Heart left ventricle (tissue), 16 donors: Measurements from ENCODE around the gene NTRK3. TPM values are rescaled to one million over a fixed set of nuclear protein-coding genes. Genes with fewer than 3 reads are reported as not detected.

Source experiments
- ATAC-seq, 4 donors: fragments of 200-7000 bp; cut with Tn5 transposase; one replicate each; pipeline ENCODE4 v1.9.1; 2020 to 2022; ENCODE audit warnings: moderate library complexity in 4 of 4, mild to moderate bottlenecking in 3 of 4, moderate number of reproducible peaks in 1 of 4
- DNase-seq, 5 donors: peaks; one replicate each; pipeline ENCODE4 v3.0.0-alpha.2; 2020
- H3K27ac ChIP-seq, 12 donors: fragments of 200-600 bp; sonication (generic) in 4 of 12; one replicate each; pipeline versions ENCODE4 v1.5.0 to v1.8.0; 2016 to 2022; ENCODE audit warnings: mild to moderate bottlenecking in 2 of 12
- H3K27me3 ChIP-seq, 9 donors: fragments of 200-600 bp; sonication (generic) in 2 of 9; one replicate each; pipeline versions ENCODE4 v1.5.1 to v1.8.0; 2016 to 2022; ENCODE audit warnings: mild to moderate bottlenecking in 3 of 9
- H3K36me3 ChIP-seq, 9 donors: fragments of 200-600 bp; sonication (generic) in 2 of 9; one replicate each; pipeline versions ENCODE4 v1.5.0 to v1.8.0; 2018 to 2022; ENCODE audit warnings: mild to moderate bottlenecking in 2 of 9
- H3K4me1 ChIP-seq, 12 donors: fragments of 200-600 bp; sonication (generic) in 4 of 12; one replicate each; pipeline versions ENCODE4 v1.5.0 to v1.8.0; 2016 to 2022; ENCODE audit warnings: mild to moderate bottlenecking in 3 of 12
- H3K4me3 ChIP-seq, 12 donors: fragments of 200-600 bp; sonication (generic) in 4 of 12; one replicate each; pipeline versions ENCODE4 v1.5.0 to v1.8.0; 2017 to 2022; ENCODE audit warnings: mild to moderate bottlenecking in 9 of 12, moderate library complexity in 4 of 12
- H3K9me3 ChIP-seq, 12 donors: fragments of 200-600 bp; sonication (generic) in 4 of 12; one replicate each; pipeline versions ENCODE4 v1.5.0 to v1.8.0; 2016 to 2022; ENCODE audit warnings: mild to moderate bottlenecking in 1 of 12
- POLR2A ChIP-seq, 2 donors: fragments of 450-650 bp; IDR thresholded peaks; one replicate each; pipeline ENCODE4 v1.6.1; 2017; ENCODE audit warnings: antibody characterized with exemption in 2 of 2, mild to moderate bottlenecking in 2 of 2, moderate library complexity in 2 of 2
- WGBS, 4 donors: extraction: QIAGEN DNeasy Blood & Tissue Kit in 2 of 4; methylation state at CpG; one replicate each; pipeline versions ENCODE4 v1.1.5 to v1.1.7; 2013 to 2018; 5-methylcytosine and 5-hydroxymethylcytosine counted together
- intact Hi-C, 10 donors: fragments of 100-400 bp; cut with DNase I; formaldehyde crosslinking; loops; one replicate each; pipeline versions ENCODE4 v1.11.1 to v1.14.2; 2022
- polyA plus RNA-seq, 2 donors: library from polyadenylated mRNA; stranded (reverse); fragments of 200-250 nt; gene quantifications; one replicate each; pipeline ENCODE4 v1.2.3, GENCODE V29; 2013
- total RNA-seq, 9 donors: library from RNA; depleted of rRNA in 2 of 9; stranded (reverse); fragments of >200 nt in 2 of 9; fragmentation: NEBNext Ultra II Directional in 3 of 9; extraction: Animal tissue kit (Norgen Biotek cat#: 25700) in 3 of 9; gene quantifications; one replicate each; pipeline versions ENCODE4 v1.1.0 to v1.2.4, GENCODE V29; 2016 to 2023
- TF ChIP-seq, protein P1 (sequence below), 12 donors: fragments of 200-600 bp; sonication (generic) in 4 of 12; IDR thresholded peaks; one replicate each; pipeline versions ENCODE4 v1.5.0 to v1.8.0; 2018 to 2022; ENCODE audit warnings: antibody characterized with exemption in 12 of 12, mild to moderate bottlenecking in 5 of 12
- donor health status: ischemic (EF 13 %, LVEDD 7.1; RV severe dilation, severe dysfunction).
- donor health status: healthy with polysubstance abuse.
- donor health status: DM: no; HTN: yes; CAD: no.
- donor health status: DM: no; HTN: no; CAD: no.
- donor health status: ischemic (EF 25% LVEDD 6.9; RV normal size, moderate dysfunction).
- donor health status: ischemic (EF 25% LVEDD 5.7; RV mildly dilated, moderate dysfunction).
- donor health status: healthy.
- donor health status: DM: yes; HTN: yes; CAD: no.
- donor health status: ischemic (EF 35%, LVEDD 5.7; RV mildly dilated, moderate dysfunction).
- donor health status: nonischemic (EF 11% LVEDD 7.7; RV severe dilation, severe dysfunction).
- donor health status: DM: yes; HTN: yes; CAD: no.
- donor health status: PGD.
- donor health status: ischemic (EF 29% LVEDD 5.4; RV normal size, mild dysfunction).
- donor health status: nonischemic (EF 23%, LVEDD 6.1; RV moderate dilation, normal function).

The NTRK3 gene
- total and polyA plus RNA-seq, 11 donors: 0.53 to 6.8 (median 2.0) TPM

DNA sequence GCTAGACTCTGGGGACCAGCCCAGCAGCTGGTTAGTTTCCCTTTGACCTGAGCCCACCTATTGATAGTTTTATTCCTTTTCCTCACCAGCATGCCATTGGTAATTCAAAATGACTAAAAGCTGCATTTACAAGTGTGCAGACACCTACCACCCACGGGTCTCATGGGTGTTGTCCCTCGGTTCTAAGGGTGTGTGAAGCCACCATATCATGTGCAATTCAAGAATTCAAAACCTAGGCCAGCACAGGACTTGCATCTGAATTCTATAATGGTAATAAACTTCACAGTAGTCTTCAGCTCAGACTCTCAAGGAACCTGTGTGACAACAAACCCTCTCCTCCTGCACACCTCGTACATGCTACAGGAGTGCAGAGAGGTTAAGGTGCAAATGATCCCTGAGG, 55.3 kb downstream of the NTRK3 start:
- H3K27me3 ChIP-seq: peaks cover 0 to 6% (median 0%) of the 10 kb centered on the region in 9 donors
- WGBS, 4 donors: 67 to 78% (median 72%) methylated on average over 3 of the region's 3 CpGs
- H3K4me1 ChIP-seq: no peaks in the 10 kb centered on the region
- H3K9me3 ChIP-seq: no peaks in the 10 kb centered on the region
- TF ChIP-seq, protein P1, sequence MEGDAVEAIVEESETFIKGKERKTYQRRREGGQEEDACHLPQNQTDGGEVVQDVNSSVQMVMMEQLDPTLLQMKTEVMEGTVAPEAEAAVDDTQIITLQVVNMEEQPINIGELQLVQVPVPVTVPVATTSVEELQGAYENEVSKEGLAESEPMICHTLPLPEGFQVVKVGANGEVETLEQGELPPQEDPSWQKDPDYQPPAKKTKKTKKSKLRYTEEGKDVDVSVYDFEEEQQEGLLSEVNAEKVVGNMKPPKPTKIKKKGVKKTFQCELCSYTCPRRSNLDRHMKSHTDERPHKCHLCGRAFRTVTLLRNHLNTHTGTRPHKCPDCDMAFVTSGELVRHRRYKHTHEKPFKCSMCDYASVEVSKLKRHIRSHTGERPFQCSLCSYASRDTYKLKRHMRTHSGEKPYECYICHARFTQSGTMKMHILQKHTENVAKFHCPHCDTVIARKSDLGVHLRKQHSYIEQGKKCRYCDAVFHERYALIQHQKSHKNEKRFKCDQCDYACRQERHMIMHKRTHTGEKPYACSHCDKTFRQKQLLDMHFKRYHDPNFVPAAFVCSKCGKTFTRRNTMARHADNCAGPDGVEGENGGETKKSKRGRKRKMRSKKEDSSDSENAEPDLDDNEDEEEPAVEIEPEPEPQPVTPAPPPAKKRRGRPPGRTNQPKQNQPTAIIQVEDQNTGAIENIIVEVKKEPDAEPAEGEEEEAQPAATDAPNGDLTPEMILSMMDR (IDR thresholded peaks at IDR 0.05): no peak
- no peak for TF ChIP-seq POLR2A (IDR thresholded peaks at IDR 0.05)
- ATAC-seq: no peak
- no peak overlapping the region for H3K27ac ChIP-seq
- intact Hi-C loops: no loop called here
- H3K4me3 ChIP-seq: no peak overlapping the region
- no peaks in the 10 kb centered on the region for H3K36me3 ChIP-seq
- DNase-seq: no peak

DNA sequence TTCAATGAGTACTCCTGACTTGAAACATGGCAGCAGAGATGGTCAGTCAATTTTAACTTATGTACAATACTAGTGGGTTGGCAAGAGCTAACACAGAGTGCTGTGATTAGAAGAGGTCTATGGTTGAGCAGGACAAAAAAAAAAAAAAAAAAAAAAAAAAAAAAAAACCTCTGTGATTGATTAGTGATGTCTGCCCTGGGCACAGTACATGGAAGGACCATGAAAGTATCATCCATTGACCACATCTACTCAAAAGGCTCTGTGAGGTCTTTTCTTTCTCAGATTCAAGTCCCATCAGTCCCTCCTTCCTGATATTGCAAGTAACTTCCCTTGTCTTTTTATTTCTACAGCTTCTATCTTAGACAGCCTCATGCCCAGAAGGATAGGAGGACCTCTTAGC, 59.6 kb downstream of the NTRK3 start:
- no peak for ATAC-seq
- intact Hi-C loops: no loop called here
- H3K36me3 ChIP-seq: no peaks in the 10 kb centered on the region
- TF ChIP-seq, protein P1 (IDR thresholded peaks at IDR 0.05): no peak
- TF ChIP-seq POLR2A (IDR thresholded peaks at IDR 0.05): no peak
- H3K27ac ChIP-seq: no peak overlapping the region
- H3K4me3 ChIP-seq: no peak overlapping the region
- H3K4me1 ChIP-seq: no peaks in the 10 kb centered on the region
- DNase-seq: no peak
- peaks cover 0 to 6% (median 0%) of the 10 kb centered on the region in 9 donors for H3K27me3 ChIP-seq
- no peaks in the 10 kb centered on the region for H3K9me3 ChIP-seq

DNA sequence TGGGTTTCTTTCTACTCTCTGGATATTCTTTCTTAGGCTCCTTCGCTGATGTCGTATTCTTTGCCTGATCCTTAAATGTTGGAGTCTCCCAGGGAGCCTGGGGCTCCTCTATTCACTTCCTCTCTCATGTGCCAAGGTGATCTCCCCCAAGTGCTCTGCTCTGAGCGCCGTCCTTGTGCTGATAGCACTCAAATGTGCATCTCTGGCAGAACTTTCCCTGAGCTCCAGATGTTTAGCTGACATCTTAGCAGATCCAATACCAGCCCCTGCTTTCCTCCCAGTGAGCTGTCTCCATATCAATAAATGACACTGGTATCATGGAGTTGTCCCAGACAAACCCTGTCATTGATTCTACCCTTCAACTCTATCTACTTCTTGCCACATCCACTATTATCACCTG, 62.4 kb downstream of the NTRK3 start:
- Histone ChIP-seq H3K4me1 (no peaks in the 10 kb centered on the region), H3K27ac (no peak overlapping the region), H3K4me3 (no peak overlapping the region), H3K36me3 (no peaks in the 10 kb centered on the region), H3K27me3 (no peaks in the 10 kb centered on the region), H3K9me3 (no peaks in the 10 kb centered on the region)
- no peak for DNase-seq
- no peak for TF ChIP-seq POLR2A (IDR thresholded peaks at IDR 0.05)
- ATAC-seq: no peak
- intact Hi-C loops: no loop called here
- WGBS, 4 donors: 82 to 89% (median 86%) methylated on average over 4 of the region's 4 CpGs

DNA sequence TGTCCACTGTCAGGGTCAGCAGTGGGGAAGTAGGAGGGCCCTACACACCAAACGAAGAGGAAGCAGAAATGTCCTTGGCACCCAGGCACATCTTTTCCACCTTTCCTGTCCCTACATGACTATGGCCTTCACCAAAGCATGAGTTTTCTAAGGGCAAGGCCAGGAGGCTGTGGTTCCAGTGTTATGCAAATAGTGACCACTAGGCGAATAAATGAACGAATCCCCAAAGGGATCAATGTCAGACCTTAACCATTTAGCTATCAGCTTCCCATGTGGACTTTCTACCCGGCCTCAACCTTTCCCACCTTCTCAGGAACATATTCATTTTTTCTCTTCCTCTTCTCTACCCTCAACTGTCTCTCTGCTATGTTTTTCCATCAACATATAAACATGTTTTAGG, 63.1 kb downstream of the NTRK3 start:
- ATAC-seq (no peak), DNase-seq (no peak)
- Histone ChIP-seq H3K4me3 (no peak overlapping the region), H3K4me1 (no peaks in the 10 kb centered on the region), H3K27ac (no peak overlapping the region), H3K9me3 (no peaks in the 10 kb centered on the region), H3K27me3 (no peaks in the 10 kb centered on the region), H3K36me3 (no peaks in the 10 kb centered on the region)
- 66 to 79% (median 66%) methylated on average over 4 of the region's 4 CpGs for WGBS, 4 donors
- intact Hi-C loops: no loop called here
- no peak for TF ChIP-seq POLR2A (IDR thresholded peaks at IDR 0.05)
- TF ChIP-seq, protein P1 (IDR thresholded peaks at IDR 0.05): peak in 2 of 12 donors; percentile 12 to 34

DNA sequence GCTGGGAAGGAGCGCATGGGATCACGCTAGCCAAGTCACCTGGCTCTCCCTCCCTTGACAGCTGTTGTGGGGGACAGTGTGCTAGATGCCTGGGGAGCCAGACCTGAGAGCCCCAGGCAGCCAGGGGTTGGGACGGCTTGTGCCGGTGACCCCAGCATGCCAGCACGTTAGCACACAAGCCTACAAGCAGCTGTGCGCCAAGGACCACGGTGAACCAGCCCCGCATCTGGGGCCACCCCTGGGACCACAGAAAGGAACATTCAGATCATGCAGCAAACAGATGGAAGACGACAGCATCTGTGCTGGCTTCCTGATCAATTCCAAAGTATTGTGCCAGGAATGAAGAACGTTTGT, 64.8 kb downstream of the NTRK3 start:
- H3K27ac ChIP-seq: no peak overlapping the region
- H3K4me3 ChIP-seq: no peak overlapping the region
- H3K4me1 ChIP-seq: no peaks in the 10 kb centered on the region
- no peaks in the 10 kb centered on the region for H3K9me3 ChIP-seq
- intact Hi-C loops: no loop called here
- TF ChIP-seq, protein P1 (IDR thresholded peaks at IDR 0.05): no peak
- DNase-seq (no peak), ATAC-seq (no peak)
- no peaks in the 10 kb centered on the region for H3K36me3 ChIP-seq
- WGBS, 4 donors: 81 to 87% (median 84%) methylated on average over 5 to 10 of the region's 10 CpGs
- H3K27me3 ChIP-seq: no peaks in the 10 kb centered on the region
